CD14-positive monocyte (primary cell): ENCODE measurements around the gene VCP. TPM values are rescaled to one million over a fixed set of nuclear protein-coding genes. Genes with fewer than 3 reads are reported as not detected.

ENCODE experiments used
- DNase-seq, 3 donors: peaks; one replicate each; pipeline ENCODE4 v3.0.0-alpha.2; 2011 to 2022
- H2AFZ ChIP-seq: 2 replicates; pipeline ENCODE4 v1.6.0; 2012; ENCODE audit warnings: mild to moderate bottlenecking, low read depth, low read length, inconsistent platforms; ENCODE audit not compliant: insufficient read depth, poor library complexity, severe bottlenecking
- H3K27ac ChIP-seq, 2 donors: 1 replicate in 1 of 2; 2 replicates in 1 of 2; pipeline ENCODE4 v1.5.1; 2012 to 2013; ENCODE audit warnings: low read length in 2 of 2, control low read depth in 1 of 2, inconsistent platforms in 1 of 2, low read depth in 1 of 2, mild to moderate bottlenecking in 1 of 2
- H3K27me3 ChIP-seq, 2 donors: one replicate each; pipeline versions ENCODE4 v1.6.0 to v1.6.1; 2011 to 2013; ENCODE audit warnings: low read length in 2 of 2; ENCODE audit not compliant: control insufficient read depth in 2 of 2, insufficient read depth in 2 of 2
- H3K36me3 ChIP-seq, 2 donors: replicated peaks in 1 of 2; 1 replicate in 1 of 2; 2 replicates in 1 of 2; pipeline versions ENCODE4 v1.5.1 to v1.6.1; 2012 to 2013; ENCODE audit warnings: low read length in 2 of 2, control low read depth in 1 of 2, inconsistent platforms in 1 of 2, mild to moderate bottlenecking in 1 of 2; ENCODE audit not compliant: insufficient read depth in 2 of 2, control insufficient read depth in 1 of 2
- H3K4me1 ChIP-seq, 2 donors: 1 replicate in 1 of 2; 2 replicates in 1 of 2; pipeline versions ENCODE4 v1.5.1 to v1.6.1; 2012 to 2013; ENCODE audit warnings: low read length in 2 of 2, control low read depth in 1 of 2, inconsistent platforms in 1 of 2, mild to moderate bottlenecking in 1 of 2, moderate library complexity in 1 of 2; ENCODE audit not compliant: insufficient read depth in 2 of 2, control insufficient read depth in 1 of 2
- H3K4me2 ChIP-seq: replicated peaks from 2 replicates; pipeline ENCODE3; 2012; ENCODE audit warnings: low read length, moderate library complexity, mild to moderate bottlenecking; ENCODE audit not compliant: poor library complexity, severe bottlenecking; ENCODE audit errors: extremely low read depth
- H3K4me3 ChIP-seq, 3 experiments: fragments of 200-600 bp in 1 of 3; sonication (generic) in 1 of 3; replicated peaks in 1 of 3; 1 replicate in 2 of 3; 2 replicates in 1 of 3; pipeline ENCODE4 v1.5.1; 2011 to 2013; ENCODE audit warnings: low read length in 3 of 3, mild to moderate bottlenecking in 3 of 3, control low read depth in 2 of 3, low read depth in 2 of 3, inconsistent platforms in 1 of 3, moderate library complexity in 1 of 3
- H3K79me2 ChIP-seq: 2 replicates; pipeline ENCODE4 v1.6.0; 2012; ENCODE audit warnings: mild to moderate bottlenecking, control low read depth, inconsistent platforms, low read length, moderate library complexity; ENCODE audit not compliant: insufficient read depth
- H3K9ac ChIP-seq: 2 replicates; pipeline ENCODE4 v1.6.0; 2017; ENCODE audit warnings: low read length, mild to moderate bottlenecking; ENCODE audit not compliant: insufficient read depth, poor library complexity, severe bottlenecking
- H3K9me3 ChIP-seq, 2 donors: replicated peaks in 1 of 2; 1 replicate in 1 of 2; 2 replicates in 1 of 2; pipeline versions ENCODE4 v1.5.1 to v1.6.1; 2012 to 2013; ENCODE audit warnings: low read length in 2 of 2, control low read depth in 1 of 2; ENCODE audit not compliant: control insufficient read depth in 1 of 2, insufficient read depth in 1 of 2
- H4K20me1 ChIP-seq: 2 replicates; pipeline ENCODE4 v1.6.0; 2012; ENCODE audit warnings: mild to moderate bottlenecking, low read length, control low read depth, moderate library complexity; ENCODE audit not compliant: insufficient read depth
- H3K27ac Mint-ChIP-seq, 7 donors: one replicate each; pipeline ENCODE4 v1.8.0; 2020; ENCODE audit warnings: mild to moderate bottlenecking in 7 of 7, mixed read lengths in 7 of 7, moderate library complexity in 6 of 7, inconsistent platforms in 2 of 7
- H3K27me3 Mint-ChIP-seq, 3 donors: one replicate each; pipeline ENCODE4 v1.8.0; 2021 to 2022; ENCODE audit warnings: low read depth in 3 of 3, mild to moderate bottlenecking in 3 of 3, mixed read lengths in 3 of 3, moderate library complexity in 3 of 3, inconsistent platforms in 1 of 3
- H3K36me3 Mint-ChIP-seq, 2 donors: one replicate each; pipeline ENCODE4 v1.8.0; 2020; ENCODE audit warnings: mixed read lengths in 2 of 2, inconsistent platforms in 1 of 2, mild to moderate bottlenecking in 1 of 2
- H3K4me1 Mint-ChIP-seq: one replicate; pipeline ENCODE4 v1.8.0; 2020; ENCODE audit warnings: mild to moderate bottlenecking, mixed read lengths
- H3K4me3 Mint-ChIP-seq, 2 donors: one replicate each; pipeline ENCODE4 v1.8.0; 2020; ENCODE audit warnings: mild to moderate bottlenecking in 2 of 2, mixed read lengths in 2 of 2, moderate library complexity in 1 of 2
- H3K9me3 Mint-ChIP-seq, 7 donors: one replicate each; pipeline ENCODE4 v1.8.0; 2020 to 2022; ENCODE audit warnings: mixed read lengths in 7 of 7, mild to moderate bottlenecking in 6 of 7, moderate library complexity in 6 of 7, inconsistent platforms in 2 of 7
- WGBS: methylation state at CpG from one replicate; pipeline ENCODE4 v1.1.5; 2013; ENCODE audit warnings: missing lambda C conversion rate; ENCODE audit not compliant: insufficient coverage; 5-methylcytosine and 5-hydroxymethylcytosine counted together
- intact Hi-C, 2 donors: fragments of 100-400 bp; cut with micrococcal nuclease; formaldehyde crosslinking; loops; one replicate each; pipeline versions ENCODE4 v1.15.0 to v1.15.1; 2023
- polyA plus RNA-seq, 3 donors: library from polyadenylated mRNA; depleted of rRNA in 1 of 3; unstranded in 2 of 3; stranded (reverse) in 1 of 3; fragments of 300-500 nt in 2 of 3; fragments of >200 nt in 1 of 3; fragmentation: Illumina TruSeq in 2 of 3; gene quantifications; 1 replicate in 2 of 3; 2 replicates in 1 of 3; pipeline ENCODE4 v1.2.3, GENCODE V29; 2012 to 2021
- TF ChIP-seq, protein P1 (sequence below): fragments of 200-600 bp; IDR thresholded peaks from one replicate; pipeline ENCODE4 v1.8.0; 2022; ENCODE audit warnings: antibody characterized with exemption, mild to moderate bottlenecking

VCP gene
- polyA plus RNA-seq, 3 donors: 100 to 180 (median 130) TPM

DNA sequence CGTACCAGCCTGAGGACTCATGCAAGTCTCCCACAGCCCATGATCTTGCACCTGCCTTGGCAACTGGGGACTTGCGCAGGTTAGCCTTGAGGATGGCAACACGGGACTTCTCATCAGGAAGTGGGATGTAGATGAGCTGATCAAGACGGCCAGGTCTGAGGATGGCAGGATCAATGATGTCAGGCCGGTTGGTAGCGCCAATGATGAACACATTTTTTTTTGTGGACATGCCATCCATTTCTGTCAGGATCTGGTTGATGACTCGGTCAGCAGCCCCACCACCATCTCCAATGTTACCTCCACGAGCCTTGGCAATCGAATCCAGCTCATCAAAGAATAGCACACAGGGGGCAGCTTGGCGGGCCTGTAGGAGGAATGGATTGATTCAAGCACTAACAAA, 13.0 kb downstream of the VCP start:
- peaks cover 90 to 100% of the 10 kb centered on the region in 2 donors for H3K36me3 ChIP-seq
- no peak overlapping the region for H3K4me2 ChIP-seq
- Mint-ChIP-seq H3K4me3 (no peak overlapping the region), H3K27me3 (peaks cover 0 to 1% (median 0%) of the 10 kb centered on the region in 3 donors), H3K27ac (peak overlapping the region in 3 of 7 donors; percentile 49 to 61 (median 61)), H3K36me3 (peaks cover 91 to 100% of the 10 kb centered on the region in 2 donors), H3K4me1 (no peaks in the 10 kb centered on the region), H3K9me3 (no peaks in the 10 kb centered on the region)
- TF ChIP-seq, protein P1, sequence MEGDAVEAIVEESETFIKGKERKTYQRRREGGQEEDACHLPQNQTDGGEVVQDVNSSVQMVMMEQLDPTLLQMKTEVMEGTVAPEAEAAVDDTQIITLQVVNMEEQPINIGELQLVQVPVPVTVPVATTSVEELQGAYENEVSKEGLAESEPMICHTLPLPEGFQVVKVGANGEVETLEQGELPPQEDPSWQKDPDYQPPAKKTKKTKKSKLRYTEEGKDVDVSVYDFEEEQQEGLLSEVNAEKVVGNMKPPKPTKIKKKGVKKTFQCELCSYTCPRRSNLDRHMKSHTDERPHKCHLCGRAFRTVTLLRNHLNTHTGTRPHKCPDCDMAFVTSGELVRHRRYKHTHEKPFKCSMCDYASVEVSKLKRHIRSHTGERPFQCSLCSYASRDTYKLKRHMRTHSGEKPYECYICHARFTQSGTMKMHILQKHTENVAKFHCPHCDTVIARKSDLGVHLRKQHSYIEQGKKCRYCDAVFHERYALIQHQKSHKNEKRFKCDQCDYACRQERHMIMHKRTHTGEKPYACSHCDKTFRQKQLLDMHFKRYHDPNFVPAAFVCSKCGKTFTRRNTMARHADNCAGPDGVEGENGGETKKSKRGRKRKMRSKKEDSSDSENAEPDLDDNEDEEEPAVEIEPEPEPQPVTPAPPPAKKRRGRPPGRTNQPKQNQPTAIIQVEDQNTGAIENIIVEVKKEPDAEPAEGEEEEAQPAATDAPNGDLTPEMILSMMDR: no peak
- no peaks in the 10 kb centered on the region for H3K27me3 ChIP-seq
- H4K20me1 ChIP-seq: peaks cover 75% of the 10 kb centered on the region
- DNase-seq: no peak
- H3K4me1 ChIP-seq: no peaks in the 10 kb centered on the region
- H3K9ac ChIP-seq: no peak overlapping the region
- WGBS: 100% methylated on average over 4 of the region's 10 CpGs
- H2AFZ ChIP-seq: no peak overlapping the region
- H3K27ac ChIP-seq: no peak overlapping the region
- no peak overlapping the region for H3K4me3 ChIP-seq
- intact Hi-C loops: no loop called here
- no peaks in the 10 kb centered on the region for H3K79me2 ChIP-seq
- H3K9me3 ChIP-seq: no peaks in the 10 kb centered on the region

DNA sequence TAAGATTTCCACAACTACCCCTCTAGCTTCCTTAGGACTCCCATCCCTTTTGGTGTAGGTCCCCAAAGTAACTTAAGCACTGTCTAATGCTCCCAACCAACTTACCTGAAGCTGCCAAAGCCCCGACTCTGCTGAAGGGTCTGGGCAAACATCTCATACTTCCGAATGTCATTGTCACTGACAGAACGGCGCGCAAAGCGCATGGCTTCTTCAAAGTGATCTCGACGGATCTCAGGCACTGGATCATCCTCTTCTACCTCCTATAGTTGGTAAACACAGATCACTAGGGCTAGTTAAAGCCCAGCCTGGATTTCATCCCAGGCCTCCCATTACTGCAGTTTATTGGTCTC, 15.2 kb downstream of the VCP start:
- peaks cover 69 to 100% of the 10 kb centered on the region in 2 donors for H3K36me3 ChIP-seq
- H3K4me3 ChIP-seq: no peak overlapping the region
- TF ChIP-seq, protein P1: no peak
- H3K9ac ChIP-seq: no peak overlapping the region
- peaks cover 82 to 100% of the 10 kb centered on the region in 2 donors for H3K36me3 Mint-ChIP-seq
- no peaks in the 10 kb centered on the region for H3K4me1 ChIP-seq
- no peak overlapping the region for H3K27ac ChIP-seq
- no peak overlapping the region for H2AFZ ChIP-seq
- H4K20me1 ChIP-seq: peaks cover 54% of the 10 kb centered on the region
- H3K27me3 Mint-ChIP-seq: peaks cover 0 to 1% (median 0%) of the 10 kb centered on the region in 3 donors
- no peaks in the 10 kb centered on the region for H3K9me3 ChIP-seq
- no peaks in the 10 kb centered on the region for H3K9me3 Mint-ChIP-seq
- no peak overlapping the region for H3K4me3 Mint-ChIP-seq
- no peaks in the 10 kb centered on the region for H3K4me1 Mint-ChIP-seq
- no peak overlapping the region for H3K4me2 ChIP-seq
- 97% methylated on average over 8 of the region's 8 CpGs for WGBS
- H3K27me3 ChIP-seq: no peaks in the 10 kb centered on the region
- DNase-seq: no peak
- intact Hi-C loops: no loop called here
- H3K27ac Mint-ChIP-seq: peak overlapping the region in 1 of 7 donors; percentile 7
- H3K79me2 ChIP-seq: no peaks in the 10 kb centered on the region
